ENCODE results near the gene SPAG5. TPM values are rescaled to one million over a fixed set of nuclear protein-coding genes. Genes with fewer than 3 reads are reported as not detected.

Gene SPAG5
- total RNA-seq, 1 donor: 31.8 TPM

- no peak overlapping the region for H3K4me3 ChIP-seq (ENCODE audit: low read depth, low read length)
- DNase-seq (ENCODE audit: low read depth): no peak
- no peak for TF ChIP-seq CTCF (IDR thresholded peaks at IDR 0.05; ENCODE audit: insufficient read depth, low read length)
Measured at GRCh38 chr17:28545141-28545503, 53.7 kb downstream of the SPAG5 start.

GRCh38 chr17:28544402-28545140, 54.3 kb downstream of the SPAG5 start:
- no peak overlapping the region for H3K4me3 ChIP-seq (ENCODE audit: low read depth, low read length)
- no peak for DNase-seq (ENCODE audit: low read depth)
- no peak for TF ChIP-seq CTCF (IDR thresholded peaks at IDR 0.05; ENCODE audit: insufficient read depth, low read length)

- TF ChIP-seq CTCF (IDR thresholded peaks at IDR 0.05; ENCODE audit: insufficient read depth, low read length): no peak
- no peak overlapping the region for H3K4me3 ChIP-seq (ENCODE audit: low read depth, low read length)
Measured at GRCh38 chr17:28541439-28541838, 57.4 kb downstream of the SPAG5 start.

GRCh38 chr17:28540231-28540630, 58.6 kb downstream of the SPAG5 start:
- H3K4me3 ChIP-seq (ENCODE audit: low read depth, low read length): no peak overlapping the region
- TF ChIP-seq CTCF (IDR thresholded peaks at IDR 0.05; ENCODE audit: insufficient read depth, low read length): no peak
- DNase-seq (ENCODE audit: low read depth): no peak

More at GRCh38 chr17:28541439-28541838, 57.4 kb downstream of the SPAG5 start:
- DNase-seq (ENCODE audit: low read depth): no peak

- no peak overlapping the region for H3K4me3 ChIP-seq (ENCODE audit: low read depth, low read length)
- no peak for TF ChIP-seq CTCF (IDR thresholded peaks at IDR 0.05; ENCODE audit: insufficient read depth, low read length)
- DNase-seq (ENCODE audit: low read depth): no peak
Measured at GRCh38 chr17:28538296-28538895, 60.4 kb downstream of the SPAG5 start.

DNA sequence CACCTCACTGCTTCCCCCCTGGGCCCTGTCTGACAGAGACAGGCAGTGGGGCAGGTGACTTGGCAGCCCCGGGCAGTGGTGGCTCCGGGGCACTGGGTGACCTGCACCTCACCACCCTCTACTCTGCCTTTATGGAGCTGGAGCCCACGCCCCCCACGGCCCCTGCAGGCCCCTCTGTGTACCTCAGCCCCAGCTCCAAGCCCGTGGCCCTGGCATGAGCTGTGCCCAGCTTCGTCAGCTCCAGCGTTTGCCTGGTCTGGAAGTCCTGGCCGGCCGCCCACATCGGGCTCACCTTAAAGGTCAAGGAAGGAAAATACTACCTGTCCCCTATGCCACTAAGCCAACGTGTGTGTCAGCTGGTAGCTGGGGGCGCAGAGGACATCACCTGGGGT, 61.6 kb downstream of the SPAG5 start:
- no peak for DNase-seq (ENCODE audit: low read depth)
- H3K4me3 ChIP-seq (ENCODE audit: low read depth, low read length): no peak overlapping the region
- TF ChIP-seq CTCF (IDR thresholded peaks at IDR 0.05; ENCODE audit: insufficient read depth, low read length): no peak

Measured in fibroblast of the aortic adventitia (primary cell).